Left forelimb (tissue), 1 donor: ENCODE data around the gene SETD7.

ENCODE experiments used
- DNase-seq: peaks from one replicate; pipeline ENCODE4 v3.0.0-alpha.2; 2018; ENCODE audit warnings: low spot score

Gene SETD7

GRCh38 chr4:139574641-139575040 is 18.6 kb upstream of the SETD7 start:
- DNase-seq: no peak

- peak; percentile 76 for DNase-seq
Observed at GRCh38 chr4:139568206-139568955, 12.4 kb upstream of the SETD7 start.

- no peak for DNase-seq
Observed at GRCh38 chr4:139567159-139567870, 11.3 kb upstream of the SETD7 start.

- no peak for DNase-seq
Observed at GRCh38 chr4:139564502-139564901, 8.5 kb upstream of the SETD7 start.

- DNase-seq: no peak
Observed at GRCh38 chr4:139563515-139563914, 7.5 kb upstream of the SETD7 start.

GRCh38 chr4:139562839-139563238 is 6.8 kb upstream of the SETD7 start:
- DNase-seq: no peak

GRCh38 chr4:139562067-139562684 is 6.2 kb upstream of the SETD7 start:
- no peak for DNase-seq

- no peak for DNase-seq
Observed at GRCh38 chr4:139560406-139561104, 4.5 kb upstream of the SETD7 start.

GRCh38 chr4:139559687-139560086 is 3.7 kb upstream of the SETD7 start:
- DNase-seq: no peak

- no peak for DNase-seq
Observed at GRCh38 chr4:139559089-139559479, 3.1 kb upstream of the SETD7 start.

- DNase-seq: no peak
Observed at GRCh38 chr4:139558235-139559088, 2.4 kb upstream of the SETD7 start.

GRCh38 chr4:139557556-139558110 is 1.6 kb upstream of the SETD7 start:
- DNase-seq: no peak

GRCh38 chr4:139556724-139557555 is 921 bp upstream of the SETD7 start:
- DNase-seq: peak; percentile 76

GRCh38 chr4:139555705-139556070 is 331 bp downstream of the SETD7 start:
- DNase-seq: peak; percentile 72

- DNase-seq: peak; percentile 93
Observed at GRCh38 chr4:139554893-139555704, 920 bp downstream of the SETD7 start.

GRCh38 chr4:139554642-139554892 is 1.5 kb downstream of the SETD7 start:
- no peak for DNase-seq

GRCh38 chr4:139553751-139554641 is 2.0 kb downstream of the SETD7 start:
- DNase-seq: no peak

- DNase-seq: no peak
Observed at GRCh38 chr4:139552517-139553307, 3.3 kb downstream of the SETD7 start.
